Psoas muscle (tissue), 8 donors: ENCODE measurements around the gene MBNL1. TPM values are rescaled to one million over a fixed set of nuclear protein-coding genes. Genes with fewer than 3 reads are reported as not detected.

Source experiments
- ATAC-seq, 4 donors: fragments of 200-7000 bp; cut with Tn5 transposase; one replicate each; pipeline ENCODE4 v1.9.1; 2020; ENCODE audit warnings: moderate library complexity in 3 of 4, mild to moderate bottlenecking in 2 of 4
- DNase-seq, 2 donors: peaks; one replicate each; pipeline ENCODE4 v3.0.0-alpha.2; 2020
- H3K27ac ChIP-seq: fragments of 200-600 bp; one replicate; pipeline ENCODE4 v1.8.0; 2022
- H3K27me3 ChIP-seq, 3 donors: fragments of 200-600 bp in 1 of 3; one replicate each; pipeline versions ENCODE4 v1.6.1 to v1.8.0; 2013 to 2022; ENCODE audit warnings: low read length in 2 of 3, mild to moderate bottlenecking in 2 of 3, moderate library complexity in 1 of 3; ENCODE audit not compliant: insufficient read depth in 3 of 3
- H3K36me3 ChIP-seq, 2 donors: fragments of 200-600 bp in 1 of 2; one replicate each; pipeline versions ENCODE4 v1.6.1 to v1.8.0; 2013 to 2022; ENCODE audit warnings: low read depth in 1 of 2, mild to moderate bottlenecking in 1 of 2, moderate library complexity in 1 of 2; ENCODE audit not compliant: insufficient read depth in 1 of 2
- H3K4me1 ChIP-seq: fragments of 200-600 bp; one replicate; pipeline ENCODE4 v1.8.0; 2022
- H3K4me3 ChIP-seq: fragments of 200-600 bp; one replicate; pipeline ENCODE4 v1.8.0; 2022; ENCODE audit warnings: mild to moderate bottlenecking
- H3K9me3 ChIP-seq: fragments of 200-600 bp; one replicate; pipeline ENCODE4 v1.8.0; 2022
- WGBS, 3 donors: extraction: QIAGEN DNeasy Blood & Tissue Kit; methylation state at CpG; one replicate each; pipeline versions ENCODE4 v1.1.6 to v1.1.7; 2013; 5-methylcytosine and 5-hydroxymethylcytosine counted together
- intact Hi-C, 2 donors: fragments of 100-400 bp; cut with DNase I; formaldehyde crosslinking; loops; one replicate each; pipeline versions ENCODE4 v1.11.0 to v1.14.2; 2022
- polyA plus RNA-seq, 3 donors: library from polyadenylated mRNA; stranded (reverse); fragments of 200-250 nt; gene quantifications; one replicate each; pipeline ENCODE4 v1.2.3, GENCODE V29; 2013
- total RNA-seq, 4 donors: library from RNA; stranded (reverse); fragmentation: NEBNext Ultra II Directional in 2 of 4; extraction: Animal tissue kit (Norgen Biotek cat#: 25700) in 2 of 4; gene quantifications; one replicate each; pipeline versions ENCODE4 v1.2.1 to v1.2.4, GENCODE V29; 2021 to 2023
- TF ChIP-seq, protein P1 (sequence below): fragments of 200-600 bp; IDR thresholded peaks from one replicate; pipeline ENCODE4 v1.8.0; 2022; ENCODE audit warnings: antibody characterized with exemption
- donor health status: healthy with polysubstance abuse.
- donor health status: DM: no; HTN: no; CAD: no; lungs with moderate emphysema.
- donor health status: Bipolar disorder and iron deficiency.
- donor health status: healthy.
- donor health status: DM: yes; HTN: yes; CAD: no.
- donor health status: DM: no; HTN: no; CAD: no.
- donor health status: DM: no; HTN: no; CAD: no.
- donor health status: DM: yes; HTN: yes; CAD: no.

MBNL1 gene
- total and polyA plus RNA-seq, 7 donors: 27.4 to 281 (median 179) TPM

DNA sequence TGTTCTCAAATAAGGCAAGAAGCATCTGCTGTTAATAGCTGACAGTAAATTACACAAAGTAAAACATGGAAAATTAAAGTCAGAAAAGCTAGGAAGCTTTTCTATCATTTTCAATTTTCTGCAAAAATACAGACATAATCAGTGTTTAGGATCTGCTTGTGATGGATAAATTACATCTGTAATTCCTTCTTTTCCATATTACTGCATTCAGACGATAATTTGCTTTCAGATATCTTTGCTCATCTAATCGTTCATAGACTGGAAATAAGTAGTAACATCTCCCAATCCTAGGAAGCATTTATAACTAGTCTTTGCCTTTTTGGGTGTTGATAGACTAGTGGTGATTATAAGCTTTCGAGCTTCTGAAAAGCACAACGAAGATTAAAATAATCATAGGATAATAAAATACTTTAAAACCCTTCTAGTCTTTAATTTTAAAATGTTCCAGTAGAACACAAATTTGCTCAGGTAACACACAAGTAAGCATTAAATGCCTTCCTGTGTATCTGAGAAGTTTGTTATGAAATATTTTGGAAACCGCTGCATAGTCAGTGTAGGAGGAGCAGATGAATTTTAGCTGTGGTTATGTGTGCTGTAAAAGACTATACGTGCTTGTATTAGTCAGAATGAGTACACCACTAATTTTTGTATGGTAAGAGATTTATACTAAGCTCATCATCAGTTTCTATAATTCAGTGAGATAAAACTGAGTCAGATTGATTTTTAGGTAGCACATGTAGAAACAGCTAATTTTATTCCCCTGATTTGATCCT is 41.0 kb downstream of the MBNL1 start:
- H3K27me3 ChIP-seq: no peaks in the 10 kb centered on the region
- peak overlapping the region; percentile 94 for H3K27ac ChIP-seq
- WGBS, 3 donors: 42 to 73% (median 46%) methylated on average over 6 of the region's 6 CpGs
- TF ChIP-seq, protein P1, sequence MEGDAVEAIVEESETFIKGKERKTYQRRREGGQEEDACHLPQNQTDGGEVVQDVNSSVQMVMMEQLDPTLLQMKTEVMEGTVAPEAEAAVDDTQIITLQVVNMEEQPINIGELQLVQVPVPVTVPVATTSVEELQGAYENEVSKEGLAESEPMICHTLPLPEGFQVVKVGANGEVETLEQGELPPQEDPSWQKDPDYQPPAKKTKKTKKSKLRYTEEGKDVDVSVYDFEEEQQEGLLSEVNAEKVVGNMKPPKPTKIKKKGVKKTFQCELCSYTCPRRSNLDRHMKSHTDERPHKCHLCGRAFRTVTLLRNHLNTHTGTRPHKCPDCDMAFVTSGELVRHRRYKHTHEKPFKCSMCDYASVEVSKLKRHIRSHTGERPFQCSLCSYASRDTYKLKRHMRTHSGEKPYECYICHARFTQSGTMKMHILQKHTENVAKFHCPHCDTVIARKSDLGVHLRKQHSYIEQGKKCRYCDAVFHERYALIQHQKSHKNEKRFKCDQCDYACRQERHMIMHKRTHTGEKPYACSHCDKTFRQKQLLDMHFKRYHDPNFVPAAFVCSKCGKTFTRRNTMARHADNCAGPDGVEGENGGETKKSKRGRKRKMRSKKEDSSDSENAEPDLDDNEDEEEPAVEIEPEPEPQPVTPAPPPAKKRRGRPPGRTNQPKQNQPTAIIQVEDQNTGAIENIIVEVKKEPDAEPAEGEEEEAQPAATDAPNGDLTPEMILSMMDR: no peak
- peaks cover 0 to 24% of the 10 kb centered on the region in 2 donors for H3K36me3 ChIP-seq
- DNase-seq (no peak), ATAC-seq (peak in 1 of 4 donors; percentile 31)
- H3K4me3 ChIP-seq: peak overlapping the region; percentile 70
- intact Hi-C loops: loop anchor here (5.0 to 10.0 kb wide), 2 partner anchors 133 to 135 kb away; no protein-coding TSS in a partner anchor
- no peaks in the 10 kb centered on the region for H3K9me3 ChIP-seq
- H3K4me1 ChIP-seq: peaks cover 83% of the 10 kb centered on the region

- DNase-seq (no peak), ATAC-seq (no peak)
- Histone ChIP-seq H3K27me3 (no peaks in the 10 kb centered on the region), H3K4me1 (peaks cover 81% of the 10 kb centered on the region), H3K27ac (peak overlapping the region; percentile 78), H3K36me3 (peaks cover 0 to 13% of the 10 kb centered on the region in 2 donors), H3K4me3 (peak overlapping the region; percentile 44), H3K9me3 (no peaks in the 10 kb centered on the region)
- WGBS, 3 donors: 61 to 75% (median 67%) methylated on average over 2 of the region's 2 CpGs
- intact Hi-C loops: no loop called here
- TF ChIP-seq, protein P1: no peak
Observed at GRCh38 chr3:152313430-152313829, 44.7 kb downstream of the MBNL1 start.

DNA sequence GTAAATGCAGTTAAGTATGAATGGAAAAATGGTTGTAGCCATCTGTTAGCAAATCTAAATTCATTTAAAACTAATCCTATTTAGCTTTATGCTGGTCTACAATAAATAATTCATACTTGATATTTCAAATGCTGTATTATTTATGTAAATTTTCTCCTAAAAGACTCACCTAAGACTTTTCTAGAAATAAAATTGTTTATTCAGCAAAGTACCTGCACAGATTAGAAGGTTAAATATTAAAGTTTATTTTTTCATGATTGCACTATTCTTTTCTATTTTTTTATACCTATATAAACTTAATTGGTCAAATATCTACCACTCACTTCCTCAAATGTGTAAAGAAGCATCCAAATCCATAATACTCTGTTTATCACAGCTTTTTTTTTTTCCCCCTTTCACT is 45.2 kb downstream of the MBNL1 start:
- Histone ChIP-seq H3K9me3 (no peaks in the 10 kb centered on the region), H3K27me3 (no peaks in the 10 kb centered on the region), H3K27ac (peak overlapping the region; percentile 78), H3K4me1 (peaks cover 83% of the 10 kb centered on the region), H3K4me3 (peak overlapping the region; percentile 44), H3K36me3 (peaks cover 0 to 13% of the 10 kb centered on the region in 2 donors)
- ATAC-seq: no peak
- TF ChIP-seq, protein P1: no peak
- intact Hi-C loops: no loop called here
- DNase-seq: no peak

DNA sequence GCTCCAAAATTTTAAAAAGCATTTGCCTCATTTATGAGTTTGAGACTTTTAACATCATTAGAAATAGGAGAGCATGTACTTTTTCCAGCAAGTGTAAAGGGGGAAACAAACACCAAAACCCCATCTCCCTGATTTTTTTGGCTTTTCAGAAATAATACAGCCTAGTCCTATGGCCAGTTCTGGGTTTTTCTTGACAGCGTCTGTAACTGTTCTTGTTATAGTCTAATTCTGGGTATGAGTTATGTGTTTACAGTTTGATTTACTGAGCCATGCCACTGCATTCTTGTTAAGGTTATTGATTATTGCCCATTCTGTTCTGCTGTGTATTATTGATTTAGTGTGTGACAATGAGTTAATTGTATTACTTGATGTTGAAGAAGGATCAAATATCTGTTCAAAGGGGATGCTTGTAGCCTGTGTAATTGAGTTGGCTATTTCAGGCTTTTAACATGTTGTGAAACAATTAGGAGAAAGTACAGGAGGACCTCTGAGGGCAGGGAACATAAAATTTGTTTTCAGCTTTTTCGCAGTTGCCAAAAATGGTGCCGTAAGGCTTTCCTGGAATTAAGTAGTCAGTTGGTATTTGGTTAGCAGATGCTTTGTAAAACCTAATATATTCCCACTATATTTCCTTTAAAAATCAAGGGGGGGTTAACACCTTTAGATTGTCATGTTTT is 46.1 kb downstream of the MBNL1 start:
- ATAC-seq: peak; percentile 40 to 81 (median 74)
- intact Hi-C loops: no loop called here

More for the DNA sequence above, 46.1 kb downstream of the MBNL1 start:
- H3K4me3 ChIP-seq: peak overlapping the region; percentile 44
- no peak for DNase-seq
- H3K36me3 ChIP-seq: peaks cover 0 to 13% of the 10 kb centered on the region in 2 donors
- H3K27ac ChIP-seq: peak overlapping the region; percentile 78
- peaks cover 83% of the 10 kb centered on the region for H3K4me1 ChIP-seq
- H3K27me3 ChIP-seq: no peaks in the 10 kb centered on the region
- TF ChIP-seq, protein P1: no peak
- no peaks in the 10 kb centered on the region for H3K9me3 ChIP-seq
- 19 to 40% (median 22%) methylated on average over 3 of the region's 3 CpGs for WGBS, 3 donors
